ENCODE data around the gene GRIN2A. TPM values are rescaled to one million over a fixed set of nuclear protein-coding genes. Genes with fewer than 3 reads are reported as not detected.

GRIN2A gene
- total RNA-seq, 2 experiments from 2014 or later: not detected

- no peak for ATAC-seq
- Mint-ChIP-seq H3K27ac (no peak overlapping the region), H3K4me1 (ENCODE audit: low read depth) (no peaks in the 10 kb centered on the region), H3K4me3 (no peak overlapping the region), H3K27me3 (no peaks in the 10 kb centered on the region), H3K36me3 (ENCODE audit: low read depth) (no peaks in the 10 kb centered on the region), H3K9me3 (peaks cover 2% of the 10 kb centered on the region)
- ChIA-PET CTCF (no interaction called here), POLR2A (no interaction called here)
- no peak for TF ChIP-seq CTCF (IDR thresholded peaks at IDR 0.05)
- no peak for DNase-seq
- intact Hi-C loops (cut with micrococcal nuclease): no loop called here
Measured at GRCh38 chr16:9913604-9914326, 268.5 kb downstream of the GRIN2A start.

- Mint-ChIP-seq H3K9me3 (peaks cover 2% of the 10 kb centered on the region), H3K27ac (no peak overlapping the region), H3K36me3 (ENCODE audit: low read depth) (no peaks in the 10 kb centered on the region), H3K4me3 (no peak overlapping the region), H3K4me1 (ENCODE audit: low read depth) (no peaks in the 10 kb centered on the region), H3K27me3 (no peaks in the 10 kb centered on the region)
- ATAC-seq (no peak), DNase-seq (no peak)
- no peak for TF ChIP-seq CTCF (IDR thresholded peaks at IDR 0.05)
- ChIA-PET CTCF (no interaction called here), POLR2A (no interaction called here)
- intact Hi-C loops (cut with micrococcal nuclease): no loop called here
Measured at GRCh38 chr16:9911989-9912388, 270.2 kb downstream of the GRIN2A start.

- ATAC-seq (no peak), DNase-seq (no peak)
- intact Hi-C loops (cut with micrococcal nuclease): no loop called here
- H3K36me3 Mint-ChIP-seq (ENCODE audit: low read depth): no peaks in the 10 kb centered on the region
- no peak overlapping the region for H3K27ac Mint-ChIP-seq
- no peaks in the 10 kb centered on the region for H3K4me1 Mint-ChIP-seq (ENCODE audit: low read depth)
- no peak for TF ChIP-seq CTCF (IDR thresholded peaks at IDR 0.05)
- CTCF ChIA-PET: no interaction called here
- peaks cover 2% of the 10 kb centered on the region for H3K9me3 Mint-ChIP-seq
- POLR2A ChIA-PET: no interaction called here
- no peak overlapping the region for H3K4me3 Mint-ChIP-seq
- H3K27me3 Mint-ChIP-seq: no peaks in the 10 kb centered on the region
Measured at GRCh38 chr16:9911231-9911630, 271.0 kb downstream of the GRIN2A start.

- ATAC-seq (no peak), DNase-seq (no peak)
- POLR2A ChIA-PET: no interaction called here
- Mint-ChIP-seq H3K27me3 (no peaks in the 10 kb centered on the region), H3K4me3 (no peak overlapping the region), H3K4me1 (ENCODE audit: low read depth) (no peaks in the 10 kb centered on the region), H3K36me3 (ENCODE audit: low read depth) (no peaks in the 10 kb centered on the region), H3K9me3 (peaks cover 2% of the 10 kb centered on the region), H3K27ac (no peak overlapping the region)
- TF ChIP-seq CTCF (IDR thresholded peaks at IDR 0.05): no peak
- intact Hi-C loops (cut with micrococcal nuclease): no loop called here
- CTCF ChIA-PET: no interaction called here
Measured at GRCh38 chr16:9909072-9909825, 273.0 kb downstream of the GRIN2A start.

- no peak overlapping the region for H3K27ac Mint-ChIP-seq
- H3K36me3 Mint-ChIP-seq (ENCODE audit: low read depth): no peaks in the 10 kb centered on the region
- no peaks in the 10 kb centered on the region for H3K4me1 Mint-ChIP-seq (ENCODE audit: low read depth)
- POLR2A ChIA-PET: no interaction called here
- peaks cover 2% of the 10 kb centered on the region for H3K9me3 Mint-ChIP-seq
- ATAC-seq (no peak), DNase-seq (no peak)
- no peak for TF ChIP-seq CTCF (IDR thresholded peaks at IDR 0.05)
- H3K4me3 Mint-ChIP-seq: no peak overlapping the region
- intact Hi-C loops (cut with micrococcal nuclease): no loop called here
- CTCF ChIA-PET: no interaction called here
- H3K27me3 Mint-ChIP-seq: no peaks in the 10 kb centered on the region
Measured at GRCh38 chr16:9908613-9909012, 273.6 kb downstream of the GRIN2A start.

Data from activated CD8-positive, alpha-beta T cell treated with anti-CD3 and anti-CD28 coated beads for 36 hours (primary cell).